ENCODE data around the gene DCPS.

DNA sequence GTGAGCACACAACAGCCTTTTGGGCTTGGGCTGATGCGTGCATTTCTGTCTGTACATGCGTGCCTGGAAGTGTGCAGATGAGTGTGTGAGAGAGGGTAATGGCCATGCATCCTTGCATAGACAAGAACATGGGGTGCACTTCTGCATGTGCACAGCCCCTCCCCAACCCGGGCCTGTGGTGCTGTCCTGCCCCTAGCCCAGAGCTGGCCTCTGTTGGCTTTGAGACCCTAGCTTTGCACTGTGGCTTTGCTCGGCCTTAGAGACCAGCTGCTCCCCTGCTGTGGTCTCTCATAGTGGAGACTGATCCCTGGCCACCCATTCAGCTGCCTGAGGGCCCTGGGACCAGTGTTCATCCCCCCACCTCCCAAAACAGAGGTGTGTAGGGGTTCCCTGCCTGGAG, 77.0 kb downstream of the DCPS start:
- TF ChIP-seq EZH2 (IDR thresholded peaks at IDR 0.05; ENCODE audit: borderline replicate concordance, low read length): no peak
- TF ChIP-seq, protein P1, sequence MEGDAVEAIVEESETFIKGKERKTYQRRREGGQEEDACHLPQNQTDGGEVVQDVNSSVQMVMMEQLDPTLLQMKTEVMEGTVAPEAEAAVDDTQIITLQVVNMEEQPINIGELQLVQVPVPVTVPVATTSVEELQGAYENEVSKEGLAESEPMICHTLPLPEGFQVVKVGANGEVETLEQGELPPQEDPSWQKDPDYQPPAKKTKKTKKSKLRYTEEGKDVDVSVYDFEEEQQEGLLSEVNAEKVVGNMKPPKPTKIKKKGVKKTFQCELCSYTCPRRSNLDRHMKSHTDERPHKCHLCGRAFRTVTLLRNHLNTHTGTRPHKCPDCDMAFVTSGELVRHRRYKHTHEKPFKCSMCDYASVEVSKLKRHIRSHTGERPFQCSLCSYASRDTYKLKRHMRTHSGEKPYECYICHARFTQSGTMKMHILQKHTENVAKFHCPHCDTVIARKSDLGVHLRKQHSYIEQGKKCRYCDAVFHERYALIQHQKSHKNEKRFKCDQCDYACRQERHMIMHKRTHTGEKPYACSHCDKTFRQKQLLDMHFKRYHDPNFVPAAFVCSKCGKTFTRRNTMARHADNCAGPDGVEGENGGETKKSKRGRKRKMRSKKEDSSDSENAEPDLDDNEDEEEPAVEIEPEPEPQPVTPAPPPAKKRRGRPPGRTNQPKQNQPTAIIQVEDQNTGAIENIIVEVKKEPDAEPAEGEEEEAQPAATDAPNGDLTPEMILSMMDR (conservative IDR thresholded peaks at IDR 0.05 in 1 of 2, IDR thresholded peaks at IDR 0.05 in 1 of 2; ENCODE audit: extremely low read depth in 1 of 2, insufficient read depth in 1 of 2, low read depth in 1 of 2, low read length in 2 of 2): no peak

Data from mammary epithelial cell (primary cell).